ENCODE results near the gene RTEL1.

GRCh38 chr20:63697868-63698545 is 39.9 kb downstream of the RTEL1 start:
- TF ChIP-seq CTCF (IDR thresholded peaks at IDR 0.05) (no peak), POLR2A (IDR thresholded peaks at IDR 0.05) (no peak), EP300 (IDR thresholded peaks at IDR 0.05) (no peak)
